ENCODE data around the gene TBCD. TPM values are rescaled to one million over a fixed set of nuclear protein-coding genes. Genes with fewer than 3 reads are reported as not detected.
"Not testable (repeated sequence)": the region's sequence is repeated elsewhere in the genome, so short reads cannot be mapped to it uniquely, and the experiment has no call there.

TBCD gene
- total RNA-seq, 3 donors from 2014 or later, result 45.4 to 65.9 (median 53.3) TPM

DNA sequence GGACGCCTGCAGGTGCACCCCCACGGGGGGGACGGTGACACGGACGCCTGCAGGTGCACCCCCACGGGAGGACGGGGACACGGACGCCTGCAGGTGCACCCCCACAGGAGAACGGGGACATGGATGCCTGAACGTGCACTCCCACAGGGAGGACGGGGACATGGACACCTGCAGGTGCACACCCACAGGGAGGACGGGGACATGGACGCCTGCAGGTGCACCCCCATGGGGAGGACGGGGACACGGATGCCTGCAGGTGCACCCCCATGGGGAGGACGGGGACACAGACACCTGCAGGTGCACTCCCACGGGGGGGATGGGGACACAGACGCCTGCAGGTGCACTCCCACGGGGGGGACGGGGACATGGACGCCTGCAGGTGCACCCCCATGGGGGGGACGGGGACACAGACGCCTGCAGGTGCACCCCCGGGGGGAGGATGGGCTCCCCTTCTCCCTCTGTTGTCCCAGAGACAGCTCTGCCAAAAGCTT, 213.0 kb downstream of the TBCD start:
- intact Hi-C loops (cut with DNase I; ENCODE audit: low total_unique reads), result no loop called here

DNA sequence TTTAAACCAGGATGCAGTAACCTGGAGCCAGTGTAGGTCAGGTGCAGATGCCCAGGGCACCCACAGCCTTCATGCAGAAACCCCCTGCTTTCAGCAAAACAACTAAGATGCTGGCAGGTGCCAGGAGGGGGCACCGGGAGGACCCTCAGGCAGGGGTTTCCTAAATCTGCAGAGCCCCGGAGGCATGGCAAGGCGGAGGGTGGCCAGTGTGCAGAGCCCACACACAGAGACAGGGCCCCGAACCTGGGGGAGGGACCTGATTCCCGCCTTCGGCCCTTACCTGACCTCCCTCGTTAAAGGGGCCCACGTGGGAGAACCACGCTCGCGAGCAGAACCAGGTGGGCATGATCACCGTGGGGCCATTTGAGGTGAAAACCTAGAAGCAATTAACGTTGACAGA, 213.5 kb downstream of the TBCD start:
- intact Hi-C loops (cut with DNase I; ENCODE audit: low total_unique reads), result no loop called here
- no peak overlapping the region for H3K4me3 ChIP-seq
- no peaks in the 10 kb centered on the region for H3K9me3 ChIP-seq
- no peak overlapping the region for H3K27ac ChIP-seq
- DNase-seq (ENCODE audit: low spot score in 2 of 2), result peak in 1 of 2 donors; percentile 41
- H3K27me3 ChIP-seq, result no peaks in the 10 kb centered on the region
- H3K4me1 ChIP-seq, result no peaks in the 10 kb centered on the region
- no peaks in the 10 kb centered on the region for H3K36me3 ChIP-seq
- TF ChIP-seq, protein P1, sequence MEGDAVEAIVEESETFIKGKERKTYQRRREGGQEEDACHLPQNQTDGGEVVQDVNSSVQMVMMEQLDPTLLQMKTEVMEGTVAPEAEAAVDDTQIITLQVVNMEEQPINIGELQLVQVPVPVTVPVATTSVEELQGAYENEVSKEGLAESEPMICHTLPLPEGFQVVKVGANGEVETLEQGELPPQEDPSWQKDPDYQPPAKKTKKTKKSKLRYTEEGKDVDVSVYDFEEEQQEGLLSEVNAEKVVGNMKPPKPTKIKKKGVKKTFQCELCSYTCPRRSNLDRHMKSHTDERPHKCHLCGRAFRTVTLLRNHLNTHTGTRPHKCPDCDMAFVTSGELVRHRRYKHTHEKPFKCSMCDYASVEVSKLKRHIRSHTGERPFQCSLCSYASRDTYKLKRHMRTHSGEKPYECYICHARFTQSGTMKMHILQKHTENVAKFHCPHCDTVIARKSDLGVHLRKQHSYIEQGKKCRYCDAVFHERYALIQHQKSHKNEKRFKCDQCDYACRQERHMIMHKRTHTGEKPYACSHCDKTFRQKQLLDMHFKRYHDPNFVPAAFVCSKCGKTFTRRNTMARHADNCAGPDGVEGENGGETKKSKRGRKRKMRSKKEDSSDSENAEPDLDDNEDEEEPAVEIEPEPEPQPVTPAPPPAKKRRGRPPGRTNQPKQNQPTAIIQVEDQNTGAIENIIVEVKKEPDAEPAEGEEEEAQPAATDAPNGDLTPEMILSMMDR (IDR thresholded peaks at IDR 0.05), result no peak
- TF ChIP-seq POLR2AphosphoS5 (IDR thresholded peaks at IDR 0.05) (no peak), POLR2A (IDR thresholded peaks at IDR 0.05) (no peak)

More for the DNA sequence above, 213.0 kb downstream of the TBCD start:
- peak in 1 of 2 donors; percentile 42 for DNase-seq (ENCODE audit: low spot score in 2 of 2)
- Histone ChIP-seq H3K4me1 (no peaks in the 10 kb centered on the region), H3K9me3 (no peaks in the 10 kb centered on the region), H3K4me3 (no peak overlapping the region), H3K27ac (no peak overlapping the region), H3K27me3 (no peaks in the 10 kb centered on the region), H3K36me3 (no peaks in the 10 kb centered on the region)
- TF ChIP-seq, protein P1 (IDR thresholded peaks at IDR 0.05), result no peak
- TF ChIP-seq POLR2A (IDR thresholded peaks at IDR 0.05) (no peak), POLR2AphosphoS5 (IDR thresholded peaks at IDR 0.05) (no peak)

DNA sequence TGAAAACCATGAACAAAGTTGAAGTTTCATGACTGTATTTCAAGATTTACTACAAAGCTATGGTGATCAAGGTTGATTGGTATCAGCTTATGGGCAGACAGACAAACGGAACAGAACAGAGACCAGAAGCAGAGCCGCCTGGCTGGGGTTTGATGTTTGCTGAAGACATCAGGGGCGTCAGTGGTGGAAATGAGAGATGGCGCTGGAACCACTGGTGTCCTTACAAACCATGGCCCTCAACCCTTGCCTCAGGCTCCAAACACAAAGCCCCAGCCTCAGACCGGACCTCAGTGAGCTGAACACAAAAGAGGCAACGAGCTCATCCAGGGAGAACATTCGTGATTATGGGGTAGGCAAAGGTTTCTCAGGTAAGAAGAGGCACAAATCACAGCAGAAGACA, 214.6 kb downstream of the TBCD start:
- H3K9me3 ChIP-seq, result no peaks in the 10 kb centered on the region
- H3K4me1 ChIP-seq, result no peaks in the 10 kb centered on the region
- no peaks in the 10 kb centered on the region for H3K36me3 ChIP-seq
- peak in 1 of 2 donors; percentile 43 for DNase-seq (ENCODE audit: low spot score in 2 of 2)
- no peaks in the 10 kb centered on the region for H3K27me3 ChIP-seq
- H3K27ac ChIP-seq, result no peak overlapping the region
- intact Hi-C loops (cut with DNase I; ENCODE audit: low total_unique reads), result no loop called here
- no peak overlapping the region for H3K4me3 ChIP-seq
- TF ChIP-seq, protein P1 (IDR thresholded peaks at IDR 0.05), result no peak
- TF ChIP-seq POLR2A (IDR thresholded peaks at IDR 0.05), result no peak
- TF ChIP-seq POLR2AphosphoS5 (IDR thresholded peaks at IDR 0.05), result no peak

DNA sequence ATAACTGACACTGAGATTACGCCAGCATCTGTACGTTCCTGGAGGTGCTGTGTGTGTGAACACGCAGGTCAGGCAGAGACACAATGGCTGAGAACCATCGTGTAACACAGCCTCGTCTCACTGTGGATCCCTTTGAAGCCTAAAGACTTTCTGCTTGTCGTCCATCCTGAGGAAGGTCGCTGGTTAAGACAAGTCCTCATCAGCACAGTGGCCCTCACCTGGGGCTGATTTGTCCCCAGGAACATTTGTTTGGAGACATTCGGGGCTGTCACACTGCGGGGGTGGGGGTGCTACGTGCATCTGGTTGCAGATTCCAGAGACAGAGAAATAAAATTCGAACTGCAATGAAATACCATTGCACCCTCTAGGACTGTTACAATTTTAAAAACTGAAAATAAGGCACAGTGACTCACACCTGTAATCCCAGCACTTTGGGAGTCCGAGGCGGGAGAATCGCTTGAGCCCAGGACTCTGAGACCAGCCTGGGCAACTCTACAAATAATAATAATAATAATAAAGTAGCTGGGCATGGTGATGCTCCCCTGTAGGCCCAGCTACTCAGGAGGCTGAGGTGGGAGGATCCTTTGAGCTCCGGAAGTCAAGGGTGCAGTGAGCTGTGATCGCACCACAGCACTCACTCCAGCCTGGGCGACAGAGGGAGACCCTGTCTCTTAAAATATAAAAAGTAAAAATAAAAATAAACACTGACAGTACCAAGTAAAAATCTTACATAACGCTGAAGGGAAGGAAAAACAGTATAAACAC, 215.6 kb downstream of the TBCD start:
- intact Hi-C loops (cut with DNase I; ENCODE audit: low total_unique reads), result no loop called here
- H3K9me3 ChIP-seq, result no peaks in the 10 kb centered on the region
- H3K36me3 ChIP-seq, result no peaks in the 10 kb centered on the region
- DNase-seq (ENCODE audit: low spot score in 2 of 2), result no peak
- TF ChIP-seq POLR2A (IDR thresholded peaks at IDR 0.05), result no peak
- TF ChIP-seq, protein P1 (IDR thresholded peaks at IDR 0.05), result no peak
- TF ChIP-seq POLR2AphosphoS5 (IDR thresholded peaks at IDR 0.05), result no peak
- H3K27me3 ChIP-seq, result no peaks in the 10 kb centered on the region
- no peak overlapping the region for H3K4me3 ChIP-seq
- no peak overlapping the region for H3K27ac ChIP-seq
- H3K4me1 ChIP-seq, result no peaks in the 10 kb centered on the region

- intact Hi-C loops (cut with DNase I; ENCODE audit: low total_unique reads); H3K9me3 ChIP-seq; H3K27me3 ChIP-seq; H3K27ac ChIP-seq; H3K36me3 ChIP-seq; DNase-seq (ENCODE audit: low spot score in 2 of 2); H3K4me3 ChIP-seq; H3K4me1 ChIP-seq: not testable (repeated sequence)
These were observed 216.4 kb downstream of the TBCD start for GRCh38 chr17:82968033-82968841.

Data from breast epithelium (tissue), 4 donors.